HL-60/S4 treated with phorbol 12-myristate 13-acetate at 8.2 ng/mL for 4 days and 3 days (cell line): ENCODE results near the gene MINAR1.

Source experiments
- in situ Hi-C: fragments of 300-500 bp; cut with MboI; formaldehyde crosslinking; loops from 2 replicates; pipeline ENCODE4 v1.15.0; 2022; ENCODE audit warnings: low sequenced_read_pairs

Gene MINAR1

GRCh38 chr15:79463043-79463780 lies 31.1 kb downstream of the MINAR1 start:
- in situ Hi-C loops = no loop called here

GRCh38 chr15:79463781-79464270 lies 31.7 kb downstream of the MINAR1 start:
- in situ Hi-C loops = no loop called here

- in situ Hi-C loops = no loop called here
Measured at GRCh38 chr15:79466488-79466887, 34.4 kb downstream of the MINAR1 start.

- in situ Hi-C loops = no loop called here
Measured at GRCh38 chr15:79467865-79468586, 35.9 kb downstream of the MINAR1 start.

- in situ Hi-C loops = no loop called here
Measured at GRCh38 chr15:79472446-79472845, 40.3 kb downstream of the MINAR1 start.

GRCh38 chr15:79474252-79474651 lies 42.1 kb downstream of the MINAR1 start:
- in situ Hi-C loops = no loop called here

- in situ Hi-C loops = no loop called here
Measured at GRCh38 chr15:79475306-79475705, 43.2 kb downstream of the MINAR1 start.

- in situ Hi-C loops = no loop called here
Measured at GRCh38 chr15:79478108-79478507, 46.0 kb downstream of the MINAR1 start.

- in situ Hi-C loops = no loop called here
Measured at GRCh38 chr15:79479616-79480015, 47.5 kb downstream of the MINAR1 start.

- in situ Hi-C loops = no loop called here
Measured at GRCh38 chr15:79481793-79482192, 49.7 kb downstream of the MINAR1 start.
